NCI-H2227 treated with DMSO at 0.1 percent for 48 hours (cell line): ENCODE data around the gene SRA1.

Experiments
- DNase-seq: peaks from one replicate; lab custom pipeline; 2025; lab: John Stamatoyannopoulos, UW

The SRA1 gene

DNA sequence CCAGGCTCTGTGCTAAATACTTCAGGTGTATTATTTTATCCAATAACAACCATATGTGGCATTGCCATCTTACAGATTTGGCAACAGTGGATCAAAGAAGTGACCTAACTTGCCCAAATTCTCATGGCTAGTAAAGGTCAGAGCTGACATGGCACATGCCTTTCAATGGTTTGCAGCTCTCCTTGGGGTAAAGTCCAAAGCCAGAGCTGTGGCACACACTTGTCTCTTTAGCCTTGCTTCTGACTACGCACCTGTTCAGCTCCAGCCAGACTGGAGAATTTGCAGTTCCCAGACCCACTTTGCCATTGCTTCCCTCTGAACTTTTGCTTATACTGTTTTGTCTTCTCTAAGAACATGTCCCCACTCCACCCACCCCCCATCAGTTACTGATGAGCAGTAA, 13.2 kb upstream of the SRA1 start:
- DNase-seq = no peak

DNA sequence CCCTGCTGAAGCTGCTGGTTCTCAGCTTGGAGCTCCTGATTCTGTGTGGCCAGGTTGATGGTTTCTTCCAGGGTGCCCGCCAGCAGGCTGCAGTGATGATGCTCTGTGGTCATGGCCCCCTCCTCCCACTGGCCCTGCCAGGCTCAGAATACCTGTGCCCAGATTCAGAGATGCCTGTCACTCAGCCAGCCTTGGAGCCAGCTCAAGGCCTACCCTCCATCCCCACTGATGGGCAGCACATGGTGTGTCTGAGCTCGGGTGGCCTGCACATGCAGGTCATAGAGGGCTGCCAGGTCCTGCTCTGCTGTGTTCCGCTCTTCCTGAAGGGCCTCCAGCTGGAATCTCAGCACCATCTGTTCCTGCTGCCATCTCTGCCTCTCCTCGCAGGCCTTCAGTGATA, 12.8 kb upstream of the SRA1 start:
- DNase-seq = no peak

DNA sequence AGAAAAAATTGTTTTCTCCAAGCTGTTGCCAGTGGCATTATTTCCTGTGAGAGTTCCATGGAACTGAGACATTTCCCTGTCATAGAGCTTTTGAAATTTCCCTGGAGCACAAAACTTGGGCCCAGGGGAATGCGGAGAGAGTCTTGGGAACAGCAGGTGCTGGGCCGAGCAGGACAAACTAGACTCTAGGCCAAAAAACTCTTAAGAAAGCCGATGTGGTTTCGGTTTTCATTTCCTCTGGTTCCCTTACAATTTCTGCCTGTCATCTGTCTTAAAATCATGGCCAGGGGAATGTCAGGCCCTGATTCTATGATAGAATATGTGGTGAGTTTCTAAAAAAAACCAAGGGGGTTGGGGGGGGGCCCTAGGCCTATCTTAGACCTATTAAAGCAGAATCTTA, 11.9 kb upstream of the SRA1 start:
- DNase-seq = no peak

DNA sequence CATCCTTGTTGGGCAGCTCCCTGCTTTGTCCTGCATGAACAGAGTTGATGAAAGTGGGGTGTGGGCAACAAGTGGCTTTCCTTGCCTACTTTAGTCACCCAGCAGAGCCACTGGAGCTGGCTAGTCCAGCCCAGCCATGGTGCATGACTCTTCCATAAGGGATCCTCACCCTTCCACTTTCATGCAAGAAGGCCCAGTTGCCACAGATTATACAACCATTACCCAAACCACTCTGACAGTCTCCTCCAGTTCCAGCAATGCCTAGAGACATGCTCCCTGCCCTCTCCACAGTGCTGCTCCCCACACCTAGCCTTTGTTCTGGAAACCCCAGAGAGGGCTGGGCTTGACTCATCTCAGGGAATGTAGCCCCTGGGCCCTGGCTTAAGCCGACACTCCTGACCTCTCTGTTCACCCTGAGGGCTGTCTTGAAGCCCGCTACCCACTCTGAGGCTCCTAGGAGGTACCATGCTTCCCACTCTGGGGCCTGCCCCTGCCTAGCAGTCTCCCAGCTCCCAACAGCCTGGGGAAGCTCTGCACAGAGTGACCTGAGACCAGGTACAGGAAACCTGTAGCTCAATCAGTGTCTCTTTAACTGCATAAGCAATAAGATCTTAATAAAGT, 11.3 kb upstream of the SRA1 start:
- no peak for DNase-seq

DNA sequence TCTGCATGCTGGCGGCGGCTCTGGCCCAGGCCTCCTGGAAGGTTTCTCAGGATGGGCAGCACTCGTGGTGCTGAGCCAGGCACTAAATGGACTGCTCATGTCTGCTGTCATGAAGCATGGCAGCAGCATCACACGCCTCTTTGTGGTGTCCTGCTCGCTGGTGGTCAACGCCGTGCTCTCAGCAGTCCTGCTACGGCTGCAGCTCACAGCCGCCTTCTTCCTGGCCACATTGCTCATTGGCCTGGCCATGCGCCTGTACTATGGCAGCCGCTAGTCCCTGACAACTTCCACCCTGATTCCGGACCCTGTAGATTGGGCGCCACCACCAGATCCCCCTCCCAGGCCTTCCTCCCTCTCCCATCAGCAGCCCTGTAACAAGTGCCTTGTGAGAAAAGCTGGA, 10.6 kb upstream of the SRA1 start:
- DNase-seq = no peak

DNA sequence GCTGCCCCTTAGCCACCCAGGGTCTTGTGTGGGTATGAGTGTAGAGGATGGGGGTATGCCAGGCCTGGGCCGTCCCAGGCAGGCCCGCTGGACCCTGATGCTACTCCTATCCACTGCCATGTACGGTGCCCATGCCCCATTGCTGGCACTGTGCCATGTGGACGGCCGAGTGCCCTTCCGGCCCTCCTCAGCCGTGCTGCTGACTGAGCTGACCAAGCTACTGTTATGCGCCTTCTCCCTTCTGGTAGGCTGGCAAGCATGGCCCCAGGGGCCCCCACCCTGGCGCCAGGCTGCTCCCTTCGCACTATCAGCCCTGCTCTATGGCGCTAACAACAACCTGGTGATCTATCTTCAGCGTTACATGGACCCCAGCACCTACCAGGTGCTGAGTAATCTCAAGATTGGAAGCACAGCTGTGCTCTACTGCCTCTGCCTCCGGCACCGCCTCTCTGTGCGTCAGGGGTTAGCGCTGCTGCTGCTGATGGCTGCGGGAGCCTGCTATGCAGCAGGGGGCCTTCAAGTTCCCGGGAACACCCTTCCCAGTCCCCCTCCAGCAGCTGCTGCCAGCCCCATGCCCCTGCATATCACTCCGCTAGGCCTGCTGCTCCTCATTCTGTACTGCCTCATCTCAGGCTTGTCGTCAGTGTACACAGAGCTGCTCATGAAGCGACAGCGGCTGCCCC, 10.0 kb upstream of the SRA1 start:
- DNase-seq = no peak

DNA sequence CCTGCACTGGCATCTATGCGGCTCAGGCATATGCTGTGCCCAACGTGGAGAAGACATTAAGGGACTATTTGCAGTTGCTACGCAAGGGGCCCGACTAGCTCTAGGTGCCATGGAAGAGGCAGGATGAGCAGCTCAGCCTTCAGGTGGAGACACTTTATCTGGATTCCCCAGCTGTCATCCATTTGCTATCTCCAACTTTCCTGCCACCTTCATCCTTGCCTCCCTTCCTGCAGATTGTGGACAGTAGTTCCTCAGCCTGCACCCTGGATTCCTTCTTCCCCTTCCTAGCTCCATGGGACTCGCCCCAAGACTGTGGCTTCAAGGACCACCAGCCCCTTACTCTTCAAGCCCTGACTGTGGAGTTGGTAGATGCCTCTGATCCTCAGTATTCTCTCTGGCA, 9.4 kb upstream of the SRA1 start:
- DNase-seq = no peak

DNA sequence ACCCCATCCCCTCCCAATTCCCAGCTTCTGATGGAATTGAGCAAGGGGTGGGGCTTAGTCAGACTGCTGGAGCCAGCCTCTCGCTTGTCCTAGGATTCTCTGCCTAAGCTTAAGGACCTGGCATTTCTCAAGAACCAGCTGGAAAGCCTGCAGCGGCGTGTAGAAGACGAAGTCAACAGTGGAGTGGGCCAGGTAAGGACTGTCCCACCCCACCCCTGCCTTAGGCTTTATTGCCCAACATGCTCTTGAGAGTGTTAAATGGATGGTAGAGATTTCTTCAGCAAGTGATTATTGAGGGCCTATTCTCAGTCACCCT, 8.5 kb upstream of the SRA1 start:
- no peak for DNase-seq

DNA sequence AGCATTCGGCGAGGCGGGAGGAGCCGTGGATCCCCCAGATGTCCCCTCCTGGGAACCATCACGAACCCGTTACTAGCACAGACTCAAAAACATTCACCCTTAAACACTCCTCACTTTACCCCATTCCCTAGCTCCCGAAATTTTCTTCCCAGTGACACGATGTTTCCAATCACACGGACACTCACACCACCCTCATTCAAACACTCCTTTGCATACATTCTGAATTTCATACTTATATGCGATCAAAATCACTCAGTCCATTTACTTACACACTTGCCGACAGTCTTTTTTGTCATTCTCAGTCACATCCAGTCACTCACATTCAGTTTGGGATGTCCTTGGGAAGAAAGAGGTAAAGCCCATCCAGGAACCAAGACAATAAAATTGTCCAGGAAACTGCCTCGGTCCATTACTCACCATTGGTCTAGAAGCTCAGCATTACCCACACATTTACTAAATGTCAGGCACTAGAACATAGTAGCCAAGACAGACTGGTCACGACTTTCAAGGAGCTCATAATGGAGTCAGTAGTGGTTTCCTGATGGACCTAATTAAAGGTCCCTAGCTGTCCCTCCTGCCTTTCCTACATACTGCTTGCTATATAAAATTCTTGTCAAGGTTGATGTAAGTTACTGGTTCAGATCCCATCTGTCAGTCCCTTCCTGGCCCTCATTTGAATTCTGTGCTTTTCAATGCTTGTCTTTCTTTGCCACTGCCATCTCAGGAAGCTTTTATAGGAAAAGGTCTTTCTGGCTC, 7.9 kb upstream of the SRA1 start:
- no peak for DNase-seq

DNA sequence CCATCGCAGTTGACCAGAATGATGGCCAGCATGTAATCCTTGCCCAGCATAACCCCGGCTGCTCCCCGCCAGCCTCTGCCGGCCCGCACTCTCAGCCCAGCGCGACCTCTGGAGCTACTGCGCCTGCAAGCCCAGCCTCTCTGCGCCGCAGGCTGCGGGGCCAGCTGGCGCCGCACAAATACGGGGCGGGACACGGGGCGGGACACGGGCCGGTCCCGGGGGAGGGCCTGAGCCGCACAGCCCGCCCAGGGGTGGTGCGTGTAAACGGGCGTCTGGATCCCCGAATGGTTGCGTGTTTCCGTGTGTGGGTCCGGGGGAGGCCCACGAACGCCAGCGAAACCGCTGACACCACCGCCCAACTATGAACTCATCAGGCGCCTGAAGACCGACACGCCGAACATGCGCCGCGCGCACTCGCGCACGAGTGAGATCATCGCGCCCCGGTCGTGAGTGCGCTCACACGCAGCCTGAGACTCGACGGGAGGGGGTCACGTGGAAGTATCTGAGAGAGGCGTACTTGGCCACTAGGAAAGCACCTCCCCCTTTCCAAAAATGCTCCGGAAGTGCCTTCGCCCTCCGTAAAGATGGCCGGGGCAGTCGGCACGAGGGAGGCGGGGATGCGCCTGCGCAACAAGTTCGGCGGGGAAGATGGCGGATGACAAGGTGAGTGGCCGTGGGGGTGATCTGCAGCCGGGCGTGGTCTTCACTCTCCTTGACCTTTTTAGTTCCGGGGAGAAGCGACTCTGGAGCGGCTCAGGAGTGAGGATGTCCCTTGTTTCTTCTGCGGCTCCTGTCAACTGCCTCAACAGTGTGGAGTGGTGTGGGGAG, 7.1 kb upstream of the SRA1 start, which contains the start of the genes APBB3 and SLC35A4:
Gene APBB3, minus strand, starts transcription at position 403 of the 828 bp plus-strand sequence. Its CDS starts 353 bp downstream, at position 50.
Gene SLC35A4, plus strand, starts transcription at position 633 of the 828 bp plus-strand sequence. CDS start 2,342 bp downstream, outside the sequence.
- peak; percentile 91 for DNase-seq

DNA sequence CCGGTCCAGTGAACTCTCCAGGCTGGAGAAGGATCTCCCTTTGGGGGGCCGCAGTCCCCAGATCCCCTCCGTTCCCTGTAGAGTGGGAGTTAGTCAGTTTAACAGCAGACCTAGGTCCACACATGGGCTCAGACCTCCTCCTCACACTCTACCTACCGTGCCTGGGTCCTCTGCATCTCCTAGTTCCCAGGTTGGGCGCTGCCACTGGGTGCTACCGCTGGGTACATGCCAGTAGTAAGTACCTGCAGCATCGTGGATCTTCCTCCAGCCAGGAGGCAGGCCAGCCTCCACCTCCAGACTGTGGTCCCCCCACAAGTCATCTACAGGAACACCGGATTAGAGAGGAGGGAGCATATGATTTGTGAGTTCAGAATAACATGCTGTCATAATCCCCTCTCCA, 6.3 kb upstream of the SRA1 start:
- DNase-seq = no peak

DNA sequence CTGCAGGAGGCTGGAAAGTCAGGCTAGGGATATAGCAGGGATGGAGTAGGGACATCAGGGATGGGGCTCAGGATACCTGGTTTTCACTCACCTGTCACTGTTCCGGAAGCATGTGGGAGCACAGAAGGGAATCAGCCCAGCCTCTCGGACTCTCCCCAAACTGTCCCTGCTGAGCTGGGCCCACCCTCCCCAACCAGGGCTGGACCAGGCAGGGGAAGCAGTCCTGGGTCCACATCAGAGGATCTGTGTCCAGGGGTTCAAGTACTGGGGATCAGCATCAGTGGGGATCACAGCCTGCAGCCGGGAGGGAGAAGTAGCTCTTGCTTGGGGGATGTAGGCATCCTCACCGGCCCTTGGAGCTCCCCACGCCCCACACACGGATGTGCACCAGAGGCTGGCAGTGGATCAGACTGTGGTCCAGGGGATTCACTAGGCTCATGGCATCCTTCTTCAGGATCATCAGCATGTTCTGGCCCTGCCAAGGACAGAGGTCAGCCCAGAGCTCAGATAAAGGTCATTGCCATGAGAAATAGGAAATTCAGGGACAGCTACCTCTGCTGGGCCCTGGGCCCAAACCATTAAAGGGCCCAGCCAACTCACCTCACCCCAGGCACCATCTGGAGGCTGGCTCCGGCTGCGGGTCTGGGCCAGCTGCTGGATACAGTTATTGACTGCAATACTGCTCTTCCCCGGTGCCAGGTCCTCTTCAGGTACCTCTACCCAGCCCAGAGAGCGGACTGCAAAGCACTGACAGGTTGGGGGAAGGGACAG, 4.7 kb upstream of the SRA1 start:
- no peak for DNase-seq

DNA sequence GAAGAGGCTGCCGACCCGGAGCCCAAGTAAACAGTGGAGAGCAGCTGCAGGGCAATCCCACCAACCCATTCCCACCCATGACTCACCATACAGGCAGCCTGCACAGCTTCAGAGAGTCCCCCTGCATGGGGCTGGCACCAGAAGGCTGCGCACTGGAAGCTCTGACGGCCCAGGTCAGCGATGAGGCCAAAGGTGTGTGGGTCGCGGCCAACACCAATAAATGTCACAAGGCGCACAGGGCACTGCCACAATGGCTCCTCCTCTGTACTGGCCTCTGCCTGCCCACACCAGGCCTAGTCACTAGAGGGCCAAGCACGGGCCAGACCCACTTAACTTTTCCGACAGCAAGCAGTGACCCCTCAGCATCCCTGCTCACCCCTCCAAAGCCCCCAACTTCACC, 3.0 kb upstream of the SRA1 start:
- DNase-seq = no peak

DNA sequence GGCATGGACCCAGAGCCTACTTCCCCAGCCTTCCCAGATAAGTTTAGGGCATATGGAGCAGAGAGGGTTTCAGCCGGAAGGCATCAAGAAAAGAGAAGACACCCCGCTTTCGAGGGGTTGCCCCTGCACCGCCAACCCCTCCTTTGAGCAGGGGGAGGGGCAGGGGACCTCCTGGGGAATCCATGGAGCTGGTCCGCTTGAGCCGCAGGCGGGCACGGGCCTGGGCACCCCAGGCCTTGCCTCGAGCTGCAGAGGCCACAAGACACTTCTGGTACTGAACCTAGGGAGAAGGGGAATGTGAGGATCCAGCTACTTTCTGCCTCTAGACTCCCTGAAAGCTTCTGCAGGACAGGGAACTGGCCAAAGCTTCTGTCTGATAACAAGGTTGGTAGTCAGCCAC, 1.3 kb upstream of the SRA1 start:
- no peak for DNase-seq

DNA sequence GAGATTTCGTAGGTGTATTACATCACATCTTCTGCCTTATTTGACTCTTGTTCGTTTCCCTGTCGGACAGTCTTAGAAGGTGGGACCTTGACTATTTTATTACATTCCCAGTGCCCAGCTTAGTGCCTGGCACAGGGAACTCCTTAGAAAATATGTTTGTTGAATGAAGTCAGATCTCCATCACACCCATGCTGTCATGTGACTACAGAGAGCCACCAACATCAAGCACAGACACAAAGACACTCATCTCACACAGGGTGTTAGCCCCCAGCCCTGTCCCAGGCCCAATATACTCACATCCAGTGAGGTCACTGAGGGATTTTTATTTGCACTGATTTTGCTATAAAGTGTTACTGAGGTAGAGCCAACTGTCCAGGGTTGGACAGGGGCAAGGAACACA, 692 bp upstream of the SRA1 start:
- DNase-seq = no peak

DNA sequence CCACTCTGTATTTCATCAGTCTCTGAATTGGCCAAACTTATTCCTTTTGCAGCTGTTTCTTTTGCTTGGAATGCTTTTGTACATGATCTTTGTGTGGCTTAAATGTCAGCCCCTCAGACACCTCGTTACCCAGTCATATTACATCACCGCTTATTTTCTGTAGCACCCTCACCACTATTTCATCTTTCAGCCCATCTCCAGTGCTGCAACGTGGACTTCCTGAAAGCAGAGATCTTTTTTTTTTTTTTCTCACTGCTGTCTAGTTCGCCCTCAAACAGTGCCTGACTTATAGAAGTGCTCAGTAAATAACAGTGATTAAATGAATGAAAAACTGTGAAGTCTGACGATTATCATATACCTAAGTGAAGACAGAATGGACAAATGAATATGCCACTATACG, 835 bp downstream of the SRA1 start:
- peak; percentile 3 for DNase-seq

DNA sequence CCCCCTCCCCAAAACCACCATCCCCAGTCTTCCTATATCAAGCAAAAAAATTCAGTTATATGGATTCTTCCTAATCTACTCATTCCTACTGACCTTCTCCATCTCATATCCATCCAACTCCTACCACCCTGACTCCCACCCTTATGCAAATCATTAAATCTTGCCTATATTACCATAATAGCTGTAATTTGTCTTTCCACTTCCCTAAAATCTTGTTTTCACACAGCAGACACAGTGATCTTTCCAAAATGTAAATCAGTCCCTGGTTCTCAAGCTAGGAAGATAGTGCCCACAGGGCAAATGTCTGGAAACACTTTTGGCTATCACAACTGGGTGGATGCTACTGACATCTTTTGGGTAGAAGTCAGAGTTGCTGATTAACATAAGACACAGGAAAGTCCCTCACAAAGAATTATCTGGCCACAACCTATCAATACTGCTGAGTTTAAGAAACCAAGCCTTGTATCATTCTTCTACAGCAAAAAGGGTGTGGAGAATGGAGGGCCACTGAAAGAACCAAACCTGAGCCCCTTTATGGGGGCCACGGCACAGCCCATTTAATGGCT, 1.4 kb downstream of the SRA1 start:
- DNase-seq = no peak

DNA sequence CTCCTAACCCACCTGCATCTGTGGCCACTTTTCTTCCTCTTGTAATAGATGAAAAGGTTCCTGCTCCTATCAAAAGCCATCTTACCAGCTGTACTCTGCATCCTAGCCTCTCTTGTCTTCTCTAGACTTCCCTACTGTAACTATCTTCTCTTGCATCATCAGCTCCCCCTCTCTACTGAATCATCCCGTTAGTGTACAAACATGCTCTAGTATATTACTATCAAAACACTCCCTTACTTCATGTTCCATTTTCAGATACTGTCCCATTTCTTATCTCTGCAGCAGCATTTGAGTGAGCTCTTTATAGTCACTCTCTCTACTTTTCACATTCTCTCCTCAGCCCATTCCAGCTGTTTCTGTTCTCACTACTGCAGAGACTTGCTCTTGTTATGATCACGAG, 2.8 kb downstream of the SRA1 start:
- DNase-seq = no peak

DNA sequence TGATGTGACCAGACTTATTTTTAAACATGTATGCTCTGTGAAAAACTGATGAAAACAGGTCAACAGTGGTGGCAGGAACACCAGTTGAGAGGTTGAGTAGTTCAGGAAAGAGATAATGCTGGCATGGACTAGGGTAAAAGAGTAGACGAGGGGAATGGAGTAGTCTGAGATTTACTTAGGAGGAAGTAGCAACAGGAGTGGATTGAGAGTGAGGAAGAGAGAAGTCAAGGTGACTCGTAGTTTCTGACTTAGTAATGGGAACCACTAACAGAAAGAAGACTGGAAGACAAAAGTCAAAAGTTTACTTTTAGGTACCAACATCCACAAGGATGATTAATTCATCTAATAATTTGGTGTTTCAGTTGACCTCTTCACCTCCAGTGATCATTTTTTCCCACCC, 3.6 kb downstream of the SRA1 start:
- no peak for DNase-seq

DNA sequence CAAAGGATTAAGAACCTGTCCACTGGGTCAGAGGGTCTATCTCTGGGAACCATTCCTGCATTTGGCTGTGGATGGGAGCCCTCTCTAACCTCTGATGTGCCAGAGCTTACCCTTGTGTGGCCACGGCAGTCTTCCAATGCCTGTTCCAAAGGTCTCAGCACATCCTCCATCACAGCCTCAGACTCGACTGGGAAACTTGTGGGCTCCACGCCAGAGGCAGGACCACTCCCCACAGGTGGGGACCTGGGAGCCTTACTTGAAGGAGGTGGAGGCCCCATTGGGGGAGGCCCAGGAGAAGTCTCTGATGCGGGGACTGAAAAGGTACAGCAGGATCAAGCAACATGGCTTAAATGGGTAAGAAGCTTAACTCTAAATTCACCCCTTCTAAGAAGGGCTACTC, 5.4 kb downstream of the SRA1 start:
- DNase-seq = no peak
